Natural killer cell treated with Interleukin-12 subunit alpha and Interleukin-12 subunit beta and Interleukin-15 and Interleukin-18, amount 100 ng/mL, for 72 hours (primary cell): ENCODE results near the gene MRPL49. TPM values are rescaled to one million over a fixed set of nuclear protein-coding genes. Genes with fewer than 3 reads are reported as not detected.
A peak's percentile ranks its signal among the peaks of the same experiment; 100 is the strongest.
"Not testable (repeated sequence)": the region's sequence is repeated elsewhere in the genome, so short reads cannot be mapped to it uniquely, and the experiment has no call there.

Source experiments
- ATAC-seq, 2 donors: fragments of 150-1000 bp; cut with Tn5 transposase in 1 of 2; sonication (Bioruptor Pico), chemical (Tn5 transposase) in 1 of 2; 2 replicates each; pipeline ENCODE4 v1.10.0; 2021
- DNase-seq: peaks from one replicate; pipeline ENCODE4 v3.0.0; 2022; ENCODE audit warnings: low spot score
- H3K27ac Mint-ChIP-seq, 2 donors: 1 replicate in 1 of 2; 2 replicates in 1 of 2; pipeline ENCODE4 v1.8.0; 2022; ENCODE audit warnings: mixed read lengths in 2 of 2, mild to moderate bottlenecking in 1 of 2, moderate library complexity in 1 of 2
- H3K27me3 Mint-ChIP-seq, 2 donors: 1 replicate in 1 of 2; 2 replicates in 1 of 2; pipeline ENCODE4 v1.8.0; 2022; ENCODE audit warnings: mixed read lengths in 2 of 2
- H3K36me3 Mint-ChIP-seq: one replicate; pipeline ENCODE4 v1.8.0; 2022; ENCODE audit warnings: mixed read lengths
- H3K4me1 Mint-ChIP-seq, 2 donors: 1 replicate in 1 of 2; 2 replicates in 1 of 2; pipeline ENCODE4 v1.8.0; 2022; ENCODE audit warnings: low read depth in 2 of 2, mixed read lengths in 2 of 2, mild to moderate bottlenecking in 1 of 2
- H3K4me3 Mint-ChIP-seq: one replicate; pipeline ENCODE4 v1.8.0; 2022; ENCODE audit warnings: mixed read lengths
- H3K9me3 Mint-ChIP-seq: 2 replicates; pipeline ENCODE4 v1.8.0; 2022; ENCODE audit warnings: mixed read lengths
- total RNA-seq, 2 donors: library from RNA; stranded (reverse); gene quantifications; one replicate each; pipeline ENCODE4 v1.2.3, GENCODE V29; 2022

Gene MRPL49
- total RNA-seq, 2 donors from 2014 or later, result 77.8 to 80.4 TPM

DNA sequence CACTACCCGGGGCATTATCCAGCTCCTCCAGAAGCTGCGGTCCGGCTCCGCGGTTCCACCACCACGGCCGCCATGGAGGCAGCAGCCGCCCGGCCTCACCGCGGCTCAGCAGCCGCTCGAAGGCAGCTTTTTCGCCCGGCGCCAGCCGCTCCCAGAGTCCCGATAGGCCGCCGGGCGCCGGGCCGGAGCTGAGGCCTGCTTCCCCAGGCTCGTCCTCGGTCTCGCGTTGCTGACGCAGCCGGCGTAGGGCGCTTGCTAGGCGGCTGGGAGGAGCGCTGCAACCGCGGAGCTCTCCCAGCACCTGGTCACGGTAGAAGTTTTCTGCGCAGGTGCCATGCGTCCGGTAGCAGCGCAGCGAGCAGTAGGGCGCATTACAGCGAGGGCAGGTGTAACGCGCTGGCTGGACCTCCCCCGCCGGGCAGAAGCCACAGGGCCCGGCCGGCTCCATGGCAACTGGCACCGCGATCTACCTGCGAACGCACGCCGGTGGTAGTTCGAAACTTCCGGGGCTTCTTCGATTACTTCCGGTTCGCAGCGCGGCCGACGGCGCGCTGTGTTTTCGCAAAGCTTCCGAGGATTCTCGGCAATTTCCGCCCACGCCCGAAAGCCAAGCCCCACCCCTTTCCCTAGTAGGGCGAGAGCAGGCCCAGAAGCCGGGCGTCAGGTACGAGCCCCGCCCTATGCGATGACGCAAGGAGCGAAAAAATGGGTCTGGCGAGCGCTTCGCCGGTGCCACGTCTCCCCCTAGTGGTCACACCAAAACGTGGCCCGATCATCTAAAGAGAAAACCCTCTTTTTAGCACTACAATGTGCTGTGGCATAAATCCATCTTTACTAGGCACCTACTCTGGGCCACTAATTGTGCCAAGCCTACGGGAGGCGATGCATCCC, 4.7 kb upstream of the MRPL49 start, which contains the start of gene ZNHIT2:
TSS of gene ZNHIT2 (minus strand) at position 496 of the 891 bp plus-strand sequence. CDS start at position 448, 48 bp downstream.
- ATAC-seq (peak; percentile 82 to 88), DNase-seq (peak; percentile 100)
- Mint-ChIP-seq H3K27me3 (no peaks in the 10 kb centered on the region), H3K4me3 (peak within 1 kb of the TSS; percentile 86), H3K27ac (peak within 1 kb of the TSS; percentile 88 to 95), H3K36me3 (peaks cover 17% of the 10 kb centered on the region), H3K9me3 (no peaks in the 10 kb centered on the region), H3K4me1 (peaks cover 33 to 43% of the 10 kb centered on the region in 2 donors)

GRCh38 chr11:65118097-65118837, 3.9 kb upstream of the MRPL49 start:
- peaks cover 31 to 41% of the 10 kb centered on the region in 2 donors for H3K4me1 Mint-ChIP-seq
- DNase-seq, result no peak
- no peak for ATAC-seq
- H3K36me3 Mint-ChIP-seq, result peaks cover 17% of the 10 kb centered on the region
- H3K4me3 Mint-ChIP-seq, result peak overlapping the region; percentile 86
- no peaks in the 10 kb centered on the region for H3K9me3 Mint-ChIP-seq
- peak overlapping the region; percentile 88 to 95 for H3K27ac Mint-ChIP-seq
- no peaks in the 10 kb centered on the region for H3K27me3 Mint-ChIP-seq

- not testable (repeated sequence) for DNase-seq, H3K27me3 Mint-ChIP-seq, ATAC-seq, H3K9me3 Mint-ChIP-seq
- H3K36me3 Mint-ChIP-seq, result peaks cover 17% of the 10 kb centered on the region
- H3K4me1 Mint-ChIP-seq, result peaks cover 29 to 39% of the 10 kb centered on the region in 2 donors
- H3K4me3 Mint-ChIP-seq, result peak overlapping the region; percentile 100
- H3K27ac Mint-ChIP-seq, result peak overlapping the region; percentile 95 to 100
Measured at GRCh38 chr11:65118891-65119669, 3.0 kb upstream of the MRPL49 start.

GRCh38 chr11:65119670-65119995, 2.5 kb upstream of the MRPL49 start:
- DNase-seq (no peak), ATAC-seq (no peak)
- peaks cover 17% of the 10 kb centered on the region for H3K36me3 Mint-ChIP-seq
- H3K27me3 Mint-ChIP-seq, result no peaks in the 10 kb centered on the region
- H3K4me3 Mint-ChIP-seq, result peak overlapping the region; percentile 100
- H3K9me3 Mint-ChIP-seq, result no peaks in the 10 kb centered on the region
- peak overlapping the region; percentile 95 to 100 for H3K27ac Mint-ChIP-seq
- peaks cover 32 to 44% of the 10 kb centered on the region in 2 donors for H3K4me1 Mint-ChIP-seq

DNA sequence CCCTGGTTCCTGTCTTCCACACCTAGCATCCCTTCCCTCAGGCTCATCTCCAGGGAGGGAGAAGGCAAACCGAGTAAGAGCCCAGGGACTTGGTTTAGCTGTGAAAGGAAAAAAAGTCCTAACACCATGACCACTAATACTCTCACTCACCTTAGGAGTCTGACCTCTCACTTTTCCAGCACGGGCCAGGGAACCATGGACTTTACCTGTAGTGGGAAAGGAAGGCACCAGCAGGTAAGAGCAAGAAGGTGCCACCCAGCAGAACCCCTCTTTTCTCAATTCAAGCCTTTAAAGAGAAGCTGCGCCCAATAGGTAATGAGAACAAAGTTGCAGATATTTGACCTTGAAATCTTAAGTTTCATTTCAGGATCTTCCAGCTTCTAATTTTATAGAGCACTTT, 1.3 kb upstream of the MRPL49 start:
- ATAC-seq, result no peak
- peaks cover 17% of the 10 kb centered on the region for H3K36me3 Mint-ChIP-seq
- H3K4me1 Mint-ChIP-seq, result peaks cover 32 to 44% of the 10 kb centered on the region in 2 donors

DNA sequence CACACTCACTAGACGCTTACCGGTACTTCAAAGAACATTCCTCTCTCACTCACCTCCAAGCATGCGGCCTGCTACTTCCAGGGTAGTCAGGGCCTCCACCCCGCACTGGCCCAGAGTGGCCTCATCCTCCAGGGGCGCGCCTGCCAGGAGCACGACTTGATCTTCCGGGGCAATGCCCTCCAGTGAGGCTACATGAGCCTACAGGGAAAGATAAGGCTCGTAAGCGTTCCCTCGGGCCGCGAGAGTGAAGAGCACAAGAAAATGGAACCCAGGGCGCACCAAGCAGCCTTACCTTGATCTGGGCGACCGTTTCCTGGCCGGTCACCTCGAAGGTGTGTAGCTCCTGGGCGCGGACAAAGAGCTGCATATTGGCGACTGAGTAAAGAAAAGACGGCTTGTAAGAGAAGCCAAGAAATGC, 665 bp upstream of the MRPL49 start:
- Mint-ChIP-seq H3K36me3 (peaks cover 17% of the 10 kb centered on the region), H3K9me3 (no peaks in the 10 kb centered on the region), H3K4me3 (peak overlapping the region; percentile 100), H3K27ac (peak overlapping the region; percentile 95 to 100), H3K27me3 (no peaks in the 10 kb centered on the region), H3K4me1 (peaks cover 34 to 44% of the 10 kb centered on the region in 2 donors)
- ATAC-seq, result no peak
- DNase-seq, result no peak

More for the DNA sequence above, 1.3 kb upstream of the MRPL49 start:
- no peaks in the 10 kb centered on the region for H3K27me3 Mint-ChIP-seq
- peak overlapping the region; percentile 95 to 100 for H3K27ac Mint-ChIP-seq
- no peak for DNase-seq
- H3K9me3 Mint-ChIP-seq, result no peaks in the 10 kb centered on the region
- peak overlapping the region; percentile 100 for H3K4me3 Mint-ChIP-seq

DNA sequence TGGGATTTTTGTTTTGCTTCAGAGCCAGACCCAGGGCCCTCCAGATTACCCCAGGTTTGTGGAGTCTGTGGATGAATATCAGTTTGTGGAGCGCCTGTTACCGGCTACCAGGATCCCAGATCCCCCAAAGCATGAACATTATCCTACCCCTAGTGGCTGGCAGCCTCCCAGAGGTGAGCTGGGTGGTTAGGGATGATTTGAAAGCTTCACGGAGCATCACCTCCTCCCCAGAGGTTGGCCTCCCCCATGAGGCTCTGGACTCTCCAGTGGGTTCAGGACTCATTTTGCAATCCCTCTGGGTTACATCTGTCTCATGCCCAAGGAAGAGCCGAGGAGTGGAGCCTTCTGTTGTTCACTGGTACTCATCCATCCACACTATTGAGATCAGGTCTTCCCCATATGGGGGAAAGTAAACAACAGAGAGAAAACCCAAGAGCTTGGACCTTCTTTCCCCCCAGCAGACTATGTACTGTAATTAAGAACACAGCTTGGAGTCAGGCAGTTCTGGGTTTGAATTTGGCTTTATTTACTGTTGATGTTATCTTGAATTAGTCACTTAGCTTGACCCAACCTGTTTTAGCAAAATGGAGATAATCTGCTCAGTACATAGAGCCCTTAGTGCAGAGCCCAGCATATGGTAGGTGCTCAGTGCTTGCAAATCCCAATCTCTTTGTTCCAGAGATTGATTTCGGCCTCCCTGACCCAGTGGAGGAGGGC, 2.5 kb downstream of the MRPL49 start:
- Mint-ChIP-seq H3K4me3 (peak overlapping the region; percentile 51), H3K4me1 (peaks cover 30 to 32% of the 10 kb centered on the region in 2 donors), H3K36me3 (peaks cover 10% of the 10 kb centered on the region), H3K9me3 (no peaks in the 10 kb centered on the region), H3K27me3 (no peaks in the 10 kb centered on the region), H3K27ac (peak overlapping the region; percentile 44 to 52)
- ATAC-seq (no peak), DNase-seq (no peak)

DNA sequence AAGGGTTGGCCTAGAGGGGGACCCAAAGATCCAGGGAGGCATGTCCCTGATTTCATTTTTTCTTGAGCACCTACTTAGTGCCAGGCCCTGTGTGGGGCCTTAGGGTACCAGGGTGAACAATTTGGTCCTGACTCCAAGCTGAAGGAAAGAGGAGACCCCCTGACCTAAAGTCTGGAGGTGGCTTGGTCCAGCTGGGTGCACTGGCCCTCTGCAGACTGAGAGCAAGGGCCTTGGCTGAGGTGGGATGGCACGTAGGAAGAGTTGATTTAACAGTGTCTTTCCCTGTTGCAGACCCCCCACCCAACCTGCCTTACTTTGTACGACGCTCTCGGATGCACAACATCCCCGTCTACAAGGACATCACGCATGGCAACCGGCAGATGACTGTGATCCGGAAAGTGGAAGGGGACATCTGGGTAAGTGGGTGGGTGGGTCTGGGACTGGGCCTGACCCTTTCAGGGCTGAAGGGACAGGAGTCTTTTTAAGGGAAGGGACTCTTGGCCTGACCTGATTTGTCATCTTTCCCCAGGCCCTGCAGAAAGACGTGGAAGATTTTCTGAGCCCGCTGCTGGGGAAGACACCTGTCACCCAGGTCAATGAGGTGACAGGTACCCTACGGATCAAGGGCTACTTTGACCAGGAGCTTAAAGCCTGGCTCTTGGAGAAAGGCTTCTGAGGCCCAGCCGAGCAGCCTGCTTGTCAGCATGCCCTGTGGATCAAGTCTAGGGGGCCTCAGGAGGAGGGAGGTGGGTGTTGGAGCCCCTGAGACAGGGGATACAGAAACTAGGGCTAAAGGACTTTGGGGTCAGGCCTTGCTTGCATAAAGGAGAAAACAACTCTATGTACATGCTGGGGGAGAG, 3.3 kb downstream of the MRPL49 start:
- H3K9me3 Mint-ChIP-seq, result no peaks in the 10 kb centered on the region
- no peaks in the 10 kb centered on the region for H3K27me3 Mint-ChIP-seq
- peaks cover 10% of the 10 kb centered on the region for H3K36me3 Mint-ChIP-seq
- no peak overlapping the region for H3K27ac Mint-ChIP-seq
- H3K4me3 Mint-ChIP-seq, result no peak overlapping the region
- DNase-seq (no peak), ATAC-seq (no peak)
- H3K4me1 Mint-ChIP-seq, result peaks cover 25% of the 10 kb centered on the region in 2 donors

DNA sequence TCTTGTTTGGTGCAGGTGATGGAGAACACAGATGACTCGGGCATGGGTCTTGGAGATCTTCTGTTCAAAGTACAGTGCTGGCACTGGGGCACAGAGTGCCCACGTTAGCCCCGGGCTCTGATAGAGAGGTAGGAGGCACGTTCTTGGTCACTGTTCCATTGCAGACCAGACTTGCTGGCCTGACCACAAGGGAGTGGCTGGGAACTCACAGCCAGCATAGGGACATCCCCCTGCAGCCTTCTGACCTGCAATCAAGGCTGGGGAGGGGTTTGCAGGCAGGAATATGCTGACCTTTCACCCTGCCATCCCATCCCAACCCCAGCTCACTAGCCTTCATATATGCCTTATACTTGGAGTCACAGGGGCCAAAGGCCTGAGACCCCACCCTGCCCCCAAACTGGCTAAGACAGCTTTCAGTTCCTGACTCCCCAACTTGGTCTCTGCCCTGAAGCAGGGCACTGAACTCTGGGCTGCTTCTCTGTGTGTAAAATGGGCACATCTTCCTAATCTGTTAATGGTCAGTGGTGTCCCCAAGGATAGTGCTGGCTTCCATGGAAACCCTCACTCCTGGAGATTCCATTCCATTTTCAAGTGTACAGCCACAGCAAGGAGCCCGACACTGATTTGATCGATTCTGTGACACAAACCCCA, 4.6 kb downstream of the MRPL49 start:
- H3K36me3 Mint-ChIP-seq, result peaks cover 4% of the 10 kb centered on the region
- DNase-seq, result no peak
- H3K4me3 Mint-ChIP-seq, result no peak overlapping the region
- ATAC-seq, result no peak
- no peaks in the 10 kb centered on the region for H3K9me3 Mint-ChIP-seq
- H3K27ac Mint-ChIP-seq, result no peak overlapping the region
- H3K27me3 Mint-ChIP-seq, result no peaks in the 10 kb centered on the region
- peaks cover 13 to 24% of the 10 kb centered on the region in 2 donors for H3K4me1 Mint-ChIP-seq

- H3K27me3 Mint-ChIP-seq, result no peaks in the 10 kb centered on the region
- H3K36me3 Mint-ChIP-seq, result no peaks in the 10 kb centered on the region
- no peak overlapping the region for H3K4me3 Mint-ChIP-seq
- no peak overlapping the region for H3K27ac Mint-ChIP-seq
- ATAC-seq (no peak), DNase-seq (no peak)
- H3K4me1 Mint-ChIP-seq, result peaks cover 8 to 21% of the 10 kb centered on the region in 2 donors
- no peaks in the 10 kb centered on the region for H3K9me3 Mint-ChIP-seq
Measured at GRCh38 chr11:65127473-65128181, 5.5 kb downstream of the MRPL49 start.
